Memory B cell (primary cell): ENCODE results near the gene EZR.

Source experiments
- ATAC-seq: fragments of 150-1000 bp; cut with Tn5 transposase; 2 replicates; pipeline ENCODE4 v1.10.0; 2021; ENCODE audit warnings: low read depth, mild to moderate bottlenecking, moderate library complexity
- DNase-seq, 2 donors: peaks; one replicate each; pipeline ENCODE4 v3.0.0; 2022; ENCODE audit warnings: low spot score in 2 of 2
- H3K27ac Mint-ChIP-seq: one replicate; pipeline ENCODE4 v1.8.0; 2022; ENCODE audit warnings: mild to moderate bottlenecking, moderate library complexity, mixed read lengths
- H3K27me3 Mint-ChIP-seq: one replicate; pipeline ENCODE4 v1.8.0; 2022; ENCODE audit warnings: mixed read lengths
- H3K36me3 Mint-ChIP-seq: one replicate; pipeline ENCODE4 v1.8.0; 2022; ENCODE audit warnings: mild to moderate bottlenecking, mixed read lengths
- H3K4me1 Mint-ChIP-seq: one replicate; pipeline ENCODE4 v1.8.0; 2022; ENCODE audit warnings: mixed read lengths
- H3K4me3 Mint-ChIP-seq: one replicate; pipeline ENCODE4 v1.8.0; 2022; ENCODE audit warnings: mild to moderate bottlenecking, moderate library complexity, mixed read lengths
- H3K9me3 Mint-ChIP-seq: one replicate; pipeline ENCODE4 v1.8.0; 2022; ENCODE audit warnings: mixed read lengths

EZR gene

GRCh38 chr6:158754738-158755137 is 64.4 kb downstream of the EZR start:
- ATAC-seq = no peak
- no peak overlapping the region for H3K4me3 Mint-ChIP-seq
- peaks cover 3% of the 10 kb centered on the region for H3K4me1 Mint-ChIP-seq
- H3K36me3 Mint-ChIP-seq = no peaks in the 10 kb centered on the region
- no peak overlapping the region for H3K27ac Mint-ChIP-seq
- H3K9me3 Mint-ChIP-seq = no peaks in the 10 kb centered on the region
- DNase-seq = no peak
- no peaks in the 10 kb centered on the region for H3K27me3 Mint-ChIP-seq

- no peaks in the 10 kb centered on the region for H3K36me3 Mint-ChIP-seq
- no peak overlapping the region for H3K4me3 Mint-ChIP-seq
- H3K9me3 Mint-ChIP-seq = no peaks in the 10 kb centered on the region
- DNase-seq = no peak
- no peak overlapping the region for H3K27ac Mint-ChIP-seq
- H3K27me3 Mint-ChIP-seq = no peaks in the 10 kb centered on the region
- no peak for ATAC-seq
- peaks cover 3% of the 10 kb centered on the region for H3K4me1 Mint-ChIP-seq
Observed at GRCh38 chr6:158753811-158754210, 65.4 kb downstream of the EZR start.

- H3K4me1 Mint-ChIP-seq = peaks cover 3% of the 10 kb centered on the region
- H3K36me3 Mint-ChIP-seq = no peaks in the 10 kb centered on the region
- DNase-seq (no peak), ATAC-seq (peak; percentile 45)
- no peaks in the 10 kb centered on the region for H3K27me3 Mint-ChIP-seq
- no peak overlapping the region for H3K4me3 Mint-ChIP-seq
- no peaks in the 10 kb centered on the region for H3K9me3 Mint-ChIP-seq
- no peak overlapping the region for H3K27ac Mint-ChIP-seq
Observed at GRCh38 chr6:158752613-158753012, 66.6 kb downstream of the EZR start.

GRCh38 chr6:158751921-158752320 is 67.2 kb downstream of the EZR start:
- H3K4me1 Mint-ChIP-seq = peaks cover 3% of the 10 kb centered on the region
- no peaks in the 10 kb centered on the region for H3K36me3 Mint-ChIP-seq
- no peaks in the 10 kb centered on the region for H3K27me3 Mint-ChIP-seq
- no peak overlapping the region for H3K4me3 Mint-ChIP-seq
- no peak overlapping the region for H3K27ac Mint-ChIP-seq
- no peak for ATAC-seq
- no peaks in the 10 kb centered on the region for H3K9me3 Mint-ChIP-seq
- DNase-seq = no peak

GRCh38 chr6:158751224-158751623 is 67.9 kb downstream of the EZR start:
- no peak for DNase-seq
- H3K27me3 Mint-ChIP-seq = no peaks in the 10 kb centered on the region
- peaks cover 3% of the 10 kb centered on the region for H3K4me1 Mint-ChIP-seq
- H3K36me3 Mint-ChIP-seq = no peaks in the 10 kb centered on the region
- no peaks in the 10 kb centered on the region for H3K9me3 Mint-ChIP-seq
- no peak overlapping the region for H3K4me3 Mint-ChIP-seq
- no peak for ATAC-seq
- no peak overlapping the region for H3K27ac Mint-ChIP-seq

GRCh38 chr6:158744986-158745430 is 74.2 kb downstream of the EZR start:
- ATAC-seq (no peak), DNase-seq (no peak)
- Mint-ChIP-seq H3K9me3 (no peaks in the 10 kb centered on the region), H3K4me3 (no peak overlapping the region), H3K27me3 (no peaks in the 10 kb centered on the region), H3K36me3 (peaks cover 4% of the 10 kb centered on the region), H3K4me1 (no peaks in the 10 kb centered on the region), H3K27ac (no peak overlapping the region)

GRCh38 chr6:158743033-158743651 is 76.0 kb downstream of the EZR start:
- H3K9me3 Mint-ChIP-seq = peaks cover 12% of the 10 kb centered on the region
- no peaks in the 10 kb centered on the region for H3K4me1 Mint-ChIP-seq
- no peak overlapping the region for H3K4me3 Mint-ChIP-seq
- no peak for ATAC-seq
- no peak overlapping the region for H3K27ac Mint-ChIP-seq
- no peaks in the 10 kb centered on the region for H3K27me3 Mint-ChIP-seq
- DNase-seq = no peak
- H3K36me3 Mint-ChIP-seq = peaks cover 15% of the 10 kb centered on the region

- no peaks in the 10 kb centered on the region for H3K4me1 Mint-ChIP-seq
- H3K4me3 Mint-ChIP-seq = no peak overlapping the region
- DNase-seq = no peak
- no peaks in the 10 kb centered on the region for H3K27me3 Mint-ChIP-seq
- ATAC-seq = no peak
- peaks cover 12% of the 10 kb centered on the region for H3K9me3 Mint-ChIP-seq
- peaks cover 14% of the 10 kb centered on the region for H3K36me3 Mint-ChIP-seq
- H3K27ac Mint-ChIP-seq = no peak overlapping the region
Observed at GRCh38 chr6:158739673-158740072, 79.5 kb downstream of the EZR start.

- no peak overlapping the region for H3K4me3 Mint-ChIP-seq
- DNase-seq (no peak), ATAC-seq (no peak)
- H3K4me1 Mint-ChIP-seq = no peaks in the 10 kb centered on the region
- no peaks in the 10 kb centered on the region for H3K27me3 Mint-ChIP-seq
- no peak overlapping the region for H3K27ac Mint-ChIP-seq
- peaks cover 14% of the 10 kb centered on the region for H3K9me3 Mint-ChIP-seq
- H3K36me3 Mint-ChIP-seq = peaks cover 18% of the 10 kb centered on the region
Observed at GRCh38 chr6:158737710-158738615, 81.2 kb downstream of the EZR start.

- Mint-ChIP-seq H3K4me3 (no peak overlapping the region), H3K27me3 (no peaks in the 10 kb centered on the region), H3K36me3 (peaks cover 18% of the 10 kb centered on the region), H3K27ac (no peak overlapping the region), H3K9me3 (peaks cover 14% of the 10 kb centered on the region), H3K4me1 (no peaks in the 10 kb centered on the region)
- DNase-seq = no peak
- no peak for ATAC-seq
Observed at GRCh38 chr6:158737082-158737709, 82.0 kb downstream of the EZR start.

GRCh38 chr6:158735009-158735408 is 84.2 kb downstream of the EZR start:
- Mint-ChIP-seq H3K4me1 (no peaks in the 10 kb centered on the region), H3K4me3 (no peak overlapping the region), H3K9me3 (peaks cover 17% of the 10 kb centered on the region), H3K36me3 (peaks cover 18% of the 10 kb centered on the region), H3K27ac (no peak overlapping the region), H3K27me3 (no peaks in the 10 kb centered on the region)
- ATAC-seq = no peak
- no peak for DNase-seq

GRCh38 chr6:158730541-158730907 is 88.6 kb downstream of the EZR start:
- Mint-ChIP-seq H3K27ac (no peak overlapping the region), H3K36me3 (peaks cover 8% of the 10 kb centered on the region), H3K4me3 (no peak overlapping the region), H3K27me3 (no peaks in the 10 kb centered on the region), H3K9me3 (peaks cover 4% of the 10 kb centered on the region), H3K4me1 (no peaks in the 10 kb centered on the region)
- DNase-seq (no peak), ATAC-seq (no peak)

- DNase-seq (no peak), ATAC-seq (no peak)
- Mint-ChIP-seq H3K9me3 (peaks cover 4% of the 10 kb centered on the region), H3K36me3 (peaks cover 8% of the 10 kb centered on the region), H3K4me1 (no peaks in the 10 kb centered on the region), H3K27ac (no peak overlapping the region), H3K27me3 (no peaks in the 10 kb centered on the region), H3K4me3 (no peak overlapping the region)
Observed at GRCh38 chr6:158729906-158730540, 89.1 kb downstream of the EZR start.

- peaks cover 4% of the 10 kb centered on the region for H3K36me3 Mint-ChIP-seq
- ATAC-seq = no peak
- H3K4me3 Mint-ChIP-seq = no peak overlapping the region
- H3K9me3 Mint-ChIP-seq = peaks cover 2% of the 10 kb centered on the region
- H3K27ac Mint-ChIP-seq = no peak overlapping the region
- H3K4me1 Mint-ChIP-seq = peaks cover 4% of the 10 kb centered on the region
- H3K27me3 Mint-ChIP-seq = no peaks in the 10 kb centered on the region
- no peak for DNase-seq
Observed at GRCh38 chr6:158725704-158726103, 93.5 kb downstream of the EZR start.
